Duodenal mucosa (tissue), 2 donors: Measurements from ENCODE around the gene WNT9A.
"Not testable (repeated sequence)": the region's sequence is repeated elsewhere in the genome, so short reads cannot be mapped to it uniquely, and the experiment has no call there.

Experiments
- H3K27ac ChIP-seq: one replicate; pipeline ENCODE4 v1.7.0; 2013; ENCODE audit warnings: low read depth, low read length
- H3K27me3 ChIP-seq, 2 donors: one replicate each; pipeline ENCODE4 v1.7.0; 2013; ENCODE audit warnings: low read length in 2 of 2, control low read depth in 1 of 2; ENCODE audit not compliant: insufficient read depth in 2 of 2, control insufficient read depth in 1 of 2
- H3K36me3 ChIP-seq, 2 donors: one replicate each; pipeline ENCODE4 v1.7.0; 2013; ENCODE audit warnings: low read length in 2 of 2, control low read depth in 1 of 2; ENCODE audit not compliant: insufficient read depth in 2 of 2, control insufficient read depth in 1 of 2
- H3K4me1 ChIP-seq, 2 donors: one replicate each; pipeline ENCODE4 v1.7.0; 2013; ENCODE audit warnings: low read length in 2 of 2, control low read depth in 1 of 2; ENCODE audit not compliant: insufficient read depth in 2 of 2, control insufficient read depth in 1 of 2
- H3K4me3 ChIP-seq, 2 donors: one replicate each; pipeline ENCODE4 v1.7.0; 2013; ENCODE audit warnings: low read length in 2 of 2, low read depth in 1 of 2
- H3K9ac ChIP-seq, 2 donors: one replicate each; pipeline ENCODE4 v1.7.0; 2013; ENCODE audit warnings: low read length in 2 of 2, low read depth in 1 of 2
- H3K9me3 ChIP-seq, 2 donors: one replicate each; pipeline ENCODE4 v1.7.0; 2013; ENCODE audit warnings: low read length in 2 of 2, control low read depth in 1 of 2; ENCODE audit not compliant: control insufficient read depth in 1 of 2

Gene WNT9A

GRCh38 chr1:227947676-227948492 lies at the start of gene WNT9A:
TSS of gene WNT9A (minus strand) at chr1:227947932. CDS start at chr1:227947887, 45 bp downstream.
- peaks cover 12 to 17% of the 10 kb centered on the region in 2 donors for H3K27me3 ChIP-seq
- H3K9me3 ChIP-seq = no peaks in the 10 kb centered on the region
- peak within 1 kb of the TSS; percentile 47 to 59 for H3K4me3 ChIP-seq
- H3K27ac ChIP-seq = no peak within 1 kb of the TSS
- peak within 1 kb of the TSS in 1 of 2 donors; percentile 48 for H3K9ac ChIP-seq
- H3K4me1 ChIP-seq = peaks cover 8 to 19% of the 10 kb centered on the region in 2 donors
- no peaks in the 10 kb centered on the region for H3K36me3 ChIP-seq

GRCh38 chr1:227996187-227996950 lies 48.6 kb upstream of the WNT9A start:
- H3K4me3 ChIP-seq = no peak overlapping the region
- H3K9me3 ChIP-seq = peaks cover 5 to 14% of the 10 kb centered on the region in 2 donors
- H3K36me3 ChIP-seq = no peaks in the 10 kb centered on the region
- no peak overlapping the region for H3K27ac ChIP-seq
- no peaks in the 10 kb centered on the region for H3K4me1 ChIP-seq
- H3K27me3 ChIP-seq = peaks cover 0 to 7% of the 10 kb centered on the region in 2 donors
- no peak overlapping the region for H3K9ac ChIP-seq

DNA sequence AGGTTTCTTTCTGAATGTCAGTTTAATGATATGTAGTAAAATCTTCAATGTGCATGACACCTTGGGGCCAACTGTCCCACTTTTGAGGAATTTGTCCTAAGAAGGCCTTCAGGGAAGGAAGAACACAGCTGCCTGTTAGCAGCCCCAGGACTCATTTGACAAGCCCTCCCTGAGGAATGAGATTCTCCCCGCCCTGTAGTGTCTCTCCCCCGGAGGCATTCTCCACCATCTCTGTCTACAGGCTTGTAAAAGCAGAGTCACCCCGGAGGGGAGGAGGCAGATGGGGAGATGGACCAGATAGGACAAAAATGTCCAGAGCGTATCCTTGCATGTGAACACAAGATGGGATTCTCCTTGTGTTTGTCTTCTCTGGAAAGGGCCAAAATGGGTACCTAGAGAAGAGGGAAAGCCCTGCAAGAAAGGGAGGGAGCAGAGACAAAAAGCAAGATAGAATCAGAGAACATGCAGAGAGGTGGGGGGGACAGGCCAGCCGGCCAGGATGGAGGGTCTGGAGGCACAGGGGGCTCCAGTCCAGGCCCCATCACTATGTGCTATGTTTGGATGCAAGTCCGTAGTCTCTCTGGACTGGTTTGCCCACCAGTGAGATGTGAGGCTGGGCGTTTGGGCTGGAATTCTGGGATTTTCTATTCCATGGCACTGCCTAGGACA lies 47.0 kb upstream of the WNT9A start:
- Histone ChIP-seq H3K4me1 (no peaks in the 10 kb centered on the region), H3K9me3 (peaks cover 5 to 14% of the 10 kb centered on the region in 2 donors), H3K27me3 (no peaks in the 10 kb centered on the region), H3K36me3 (no peaks in the 10 kb centered on the region), H3K27ac (no peak overlapping the region), H3K9ac (no peak overlapping the region), H3K4me3 (no peak overlapping the region)

- Histone ChIP-seq H3K27ac (no peak overlapping the region), H3K4me3 (no peak overlapping the region), H3K36me3 (no peaks in the 10 kb centered on the region), H3K9me3 (no peaks in the 10 kb centered on the region), H3K4me1 (no peaks in the 10 kb centered on the region), H3K9ac (no peak overlapping the region), H3K27me3 (peaks cover 0 to 3% of the 10 kb centered on the region in 2 donors)
Measured at GRCh38 chr1:227987181-227987580, 39.4 kb upstream of the WNT9A start.

DNA sequence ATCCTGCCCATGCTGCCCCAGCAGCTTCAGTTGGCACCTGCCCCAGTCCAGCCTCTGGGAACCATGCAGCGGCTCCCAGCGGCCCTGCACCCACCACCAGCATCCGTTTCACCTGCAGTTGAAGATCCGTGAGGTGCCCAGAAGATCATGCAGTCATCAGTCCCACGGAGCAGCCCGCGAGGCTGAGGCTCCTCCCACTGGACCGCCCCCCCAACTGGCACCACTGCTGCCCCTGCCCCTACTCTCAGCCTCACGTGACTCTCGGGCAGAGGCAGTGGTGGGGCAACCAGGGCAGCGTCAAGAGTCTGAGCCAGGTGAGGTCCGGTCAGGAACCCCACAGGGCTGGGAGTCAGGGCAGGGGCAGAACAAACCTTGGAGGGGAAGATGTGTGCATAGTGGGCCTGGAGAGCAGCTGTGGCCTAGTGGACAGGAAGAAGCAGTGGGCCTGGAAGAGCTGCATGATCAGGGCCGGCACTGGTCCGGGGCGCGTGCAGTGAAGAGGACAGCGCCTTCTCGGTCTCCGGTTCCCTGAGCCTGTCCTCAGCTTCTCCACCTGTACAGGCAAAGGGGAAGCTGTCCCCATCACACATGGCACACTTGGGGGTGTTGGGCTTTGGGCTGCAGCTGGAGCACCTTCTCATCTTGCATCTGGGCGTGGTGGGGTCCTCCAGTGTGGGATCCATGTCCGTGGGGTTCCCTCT lies 28.0 kb upstream of the WNT9A start:
- not testable (repeated sequence) for H3K4me3 ChIP-seq, H3K27me3 ChIP-seq, H3K9me3 ChIP-seq, H3K9ac ChIP-seq, H3K36me3 ChIP-seq, H3K27ac ChIP-seq, H3K4me1 ChIP-seq

DNA sequence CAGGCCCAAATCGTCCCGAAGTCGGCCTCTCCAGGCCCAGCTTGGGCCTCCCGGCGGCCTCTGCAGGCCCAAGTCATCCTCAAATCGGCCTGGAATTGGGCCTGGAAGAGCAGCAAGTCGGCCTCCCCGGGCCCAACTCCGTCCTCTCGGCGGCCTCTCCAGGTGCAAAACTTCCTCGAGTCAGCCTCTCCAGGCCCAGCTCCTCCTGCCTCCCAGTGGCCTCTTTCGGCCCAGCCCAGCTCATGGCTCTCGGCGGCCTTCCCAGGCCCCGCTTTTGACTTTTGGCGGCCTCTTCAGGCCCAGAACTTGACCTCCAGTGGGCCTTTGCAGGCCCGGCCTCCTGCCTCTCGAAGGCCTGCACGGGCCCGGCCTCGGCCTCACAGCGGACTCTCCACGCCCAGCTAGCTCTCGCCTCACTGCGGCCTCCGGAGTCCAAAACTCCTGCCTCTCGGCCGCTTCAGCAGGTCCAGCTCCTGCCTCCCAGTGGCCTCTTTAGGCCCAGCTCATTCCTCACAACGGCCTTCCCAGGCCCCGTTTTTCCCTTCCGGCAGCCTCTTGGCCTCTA lies 26.1 kb upstream of the WNT9A start:
- H3K4me3 ChIP-seq, H3K4me1 ChIP-seq, H3K27ac ChIP-seq, H3K9ac ChIP-seq, H3K36me3 ChIP-seq, H3K9me3 ChIP-seq, H3K27me3 ChIP-seq: not testable (repeated sequence)

DNA sequence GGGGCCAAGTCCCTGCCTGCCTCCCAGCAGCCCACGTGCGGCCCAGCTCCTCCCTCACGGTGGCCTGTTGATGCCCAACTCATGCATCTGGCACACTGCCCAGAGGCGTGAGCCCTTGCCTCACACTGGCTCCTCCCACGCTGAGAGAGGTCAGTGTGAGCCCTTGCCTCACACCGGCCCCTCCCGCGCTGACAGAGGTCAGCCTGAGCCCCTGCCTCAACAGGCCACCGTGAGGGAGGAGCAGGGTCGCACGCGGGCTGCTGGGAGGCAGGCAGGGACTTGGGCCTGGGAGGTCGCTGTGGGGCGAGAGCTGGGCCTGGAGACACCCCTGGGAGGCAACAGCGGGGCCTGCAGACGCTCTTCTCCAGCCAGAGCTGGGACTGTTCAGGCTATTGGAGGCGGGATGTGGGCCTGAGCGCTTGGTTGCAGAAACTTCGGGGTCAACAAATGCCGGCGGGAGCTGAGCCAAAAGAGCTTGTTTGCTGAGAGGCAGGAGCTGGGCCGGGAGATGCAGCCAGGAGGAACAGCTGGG lies 25.2 kb upstream of the WNT9A start:
- H3K4me1 ChIP-seq, H3K27ac ChIP-seq, H3K4me3 ChIP-seq, H3K9me3 ChIP-seq, H3K27me3 ChIP-seq, H3K36me3 ChIP-seq, H3K9ac ChIP-seq: not testable (repeated sequence)

DNA sequence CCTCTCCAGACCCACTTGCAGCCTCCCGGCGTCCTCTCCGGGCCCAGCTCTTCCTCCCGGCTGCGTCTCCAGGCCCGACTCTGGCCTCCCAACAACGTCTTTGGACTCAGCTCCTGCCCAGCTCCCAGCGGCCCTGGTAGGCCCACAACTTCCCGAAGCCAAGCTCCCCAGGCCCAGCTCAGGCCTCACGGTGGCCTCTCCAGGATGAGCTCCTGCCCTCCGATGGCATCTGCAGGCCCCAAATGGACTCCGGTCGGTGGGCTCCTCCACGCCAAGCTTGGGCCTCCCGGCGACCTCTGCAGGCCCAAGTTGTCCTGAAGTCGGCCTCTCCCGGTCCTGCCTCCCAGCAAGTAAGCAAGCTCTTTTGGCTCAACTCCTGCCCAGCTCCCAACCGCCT lies 24.5 kb upstream of the WNT9A start:
- not testable (repeated sequence) for H3K27me3 ChIP-seq, H3K4me1 ChIP-seq, H3K9me3 ChIP-seq, H3K9ac ChIP-seq, H3K4me3 ChIP-seq, H3K36me3 ChIP-seq, H3K27ac ChIP-seq

GRCh38 chr1:227971643-227972282 lies 24.0 kb upstream of the WNT9A start:
- not testable (repeated sequence) for H3K9ac ChIP-seq, H3K9me3 ChIP-seq, H3K27ac ChIP-seq, H3K4me1 ChIP-seq, H3K36me3 ChIP-seq, H3K4me3 ChIP-seq, H3K27me3 ChIP-seq
